HCEC 1CT (cell line): ENCODE measurements around the gene CD2.

Experiments
- DNase-seq: peaks from one replicate; pipeline ENCODE4 v3.0.0-alpha.2; 2017

The CD2 gene

GRCh38 chr1:116785006-116785405 lies 30.8 kb downstream of the CD2 start:
- no peak for DNase-seq

GRCh38 chr1:116786049-116786448 lies 31.8 kb downstream of the CD2 start:
- DNase-seq = no peak

GRCh38 chr1:116791727-116792126 lies 37.5 kb downstream of the CD2 start:
- DNase-seq = no peak

GRCh38 chr1:116793357-116793935 lies 39.2 kb downstream of the CD2 start:
- no peak for DNase-seq

- no peak for DNase-seq
These were observed 40.1 kb downstream of the CD2 start for GRCh38 chr1:116794371-116794770.

- no peak for DNase-seq
These were observed 40.7 kb downstream of the CD2 start for GRCh38 chr1:116794804-116795481.

- no peak for DNase-seq
These were observed 41.2 kb downstream of the CD2 start for GRCh38 chr1:116795482-116795829.

GRCh38 chr1:116804736-116805135 lies 50.5 kb downstream of the CD2 start:
- no peak for DNase-seq

GRCh38 chr1:116805398-116805797 lies 51.2 kb downstream of the CD2 start:
- DNase-seq = no peak

GRCh38 chr1:116806245-116806644 lies 52.0 kb downstream of the CD2 start:
- DNase-seq = no peak

- no peak for DNase-seq
These were observed 52.4 kb downstream of the CD2 start for GRCh38 chr1:116806671-116807070.

- no peak for DNase-seq
These were observed 53.4 kb downstream of the CD2 start for GRCh38 chr1:116807394-116808199.

- DNase-seq = no peak
These were observed 54.1 kb downstream of the CD2 start for GRCh38 chr1:116808200-116808847.

GRCh38 chr1:116808848-116809508 lies 54.7 kb downstream of the CD2 start:
- DNase-seq = no peak

- no peak for DNase-seq
These were observed 57.1 kb downstream of the CD2 start for GRCh38 chr1:116811321-116811720.

GRCh38 chr1:116814926-116815723 lies 60.9 kb downstream of the CD2 start:
- DNase-seq = no peak

GRCh38 chr1:116817582-116818064 lies 63.4 kb downstream of the CD2 start:
- peak; percentile 36 for DNase-seq
